ENCODE measurements around the gene COL10A1. TPM values are rescaled to one million over a fixed set of nuclear protein-coding genes. Genes with fewer than 3 reads are reported as not detected.

The COL10A1 gene
- under 1 TPM in 1 of 3 donors, not detected in 2; 0.29 TPM for total RNA-seq

- TF ChIP-seq POLR2AphosphoS5 (IDR thresholded peaks at IDR 0.05) (no peak), CTCF (IDR thresholded peaks at IDR 0.05) (no peak), POLR2A (IDR thresholded peaks at IDR 0.05) (no peak)
Measured at GRCh38 chr6:116126032-116126431, at the start of gene COL10A1. Gene COL10A1 (minus strand): TSS chr6:116126132. CDS start chr6:116125492, 640 bp downstream.

GRCh38 chr6:116175344-116175743, 49.4 kb upstream of the COL10A1 start:
- DNase-seq (ENCODE audit: low spot score in 2 of 2), result no peak
- intact Hi-C loops (cut with DNase I; ENCODE audit: low total_unique reads), result no loop called here
- Histone ChIP-seq H3K27me3 (no peaks in the 10 kb centered on the region), H3K36me3 (no peaks in the 10 kb centered on the region), H3K4me1 (no peaks in the 10 kb centered on the region), H3K4me3 (no peak overlapping the region), H3K9me3 (peaks cover 4 to 19% of the 10 kb centered on the region in 2 donors), H3K27ac (no peak overlapping the region)
- no peak for TF ChIP-seq POLR2A (IDR thresholded peaks at IDR 0.05)
- no peak for TF ChIP-seq CTCF (IDR thresholded peaks at IDR 0.05)
- TF ChIP-seq POLR2AphosphoS5 (IDR thresholded peaks at IDR 0.05), result no peak

More at GRCh38 chr6:116126032-116126431, at the start of gene COL10A1:
- DNase-seq (ENCODE audit: low spot score in 2 of 2), result no peak
- intact Hi-C loops (cut with DNase I; ENCODE audit: low total_unique reads), result no loop called here
- Histone ChIP-seq H3K27ac (no peak within 1 kb of the TSS), H3K36me3 (no peaks in the 10 kb centered on the region), H3K4me1 (no peaks in the 10 kb centered on the region), H3K9me3 (no peaks in the 10 kb centered on the region), H3K4me3 (no peak within 1 kb of the TSS), H3K27me3 (no peaks in the 10 kb centered on the region)

- no peaks in the 10 kb centered on the region for H3K4me1 ChIP-seq
- no peaks in the 10 kb centered on the region for H3K27me3 ChIP-seq
- H3K36me3 ChIP-seq, result no peaks in the 10 kb centered on the region
- H3K27ac ChIP-seq, result no peak overlapping the region
- intact Hi-C loops (cut with DNase I; ENCODE audit: low total_unique reads), result no loop called here
- no peak for DNase-seq (ENCODE audit: low spot score in 2 of 2)
- no peak for TF ChIP-seq CTCF (IDR thresholded peaks at IDR 0.05)
- no peak for TF ChIP-seq POLR2AphosphoS5 (IDR thresholded peaks at IDR 0.05)
- TF ChIP-seq POLR2A (IDR thresholded peaks at IDR 0.05), result no peak
- peaks cover 4 to 19% of the 10 kb centered on the region in 2 donors for H3K9me3 ChIP-seq
- no peak overlapping the region for H3K4me3 ChIP-seq
Measured at GRCh38 chr6:116173928-116174327, 48.0 kb upstream of the COL10A1 start.

GRCh38 chr6:116170358-116171057, 44.6 kb upstream of the COL10A1 start:
- DNase-seq (ENCODE audit: low spot score in 2 of 2), result no peak
- Histone ChIP-seq H3K4me3 (no peak overlapping the region), H3K36me3 (peaks cover 5% of the 10 kb centered on the region), H3K9me3 (peaks cover 4 to 21% of the 10 kb centered on the region in 2 donors), H3K27me3 (no peaks in the 10 kb centered on the region), H3K27ac (no peak overlapping the region), H3K4me1 (no peaks in the 10 kb centered on the region)
- no peak for TF ChIP-seq CTCF (IDR thresholded peaks at IDR 0.05)
- TF ChIP-seq POLR2A (IDR thresholded peaks at IDR 0.05), result no peak
- no peak for TF ChIP-seq POLR2AphosphoS5 (IDR thresholded peaks at IDR 0.05)
- intact Hi-C loops (cut with DNase I; ENCODE audit: low total_unique reads), result no loop called here

- Histone ChIP-seq H3K4me3 (no peak overlapping the region), H3K9me3 (peaks cover 4 to 14% of the 10 kb centered on the region in 2 donors), H3K36me3 (peaks cover 5% of the 10 kb centered on the region), H3K4me1 (no peaks in the 10 kb centered on the region), H3K27ac (no peak overlapping the region), H3K27me3 (no peaks in the 10 kb centered on the region)
- intact Hi-C loops (cut with DNase I; ENCODE audit: low total_unique reads), result no loop called here
- TF ChIP-seq POLR2A (IDR thresholded peaks at IDR 0.05) (no peak), CTCF (IDR thresholded peaks at IDR 0.05) (no peak), POLR2AphosphoS5 (IDR thresholded peaks at IDR 0.05) (no peak)
- DNase-seq (ENCODE audit: low spot score in 2 of 2), result no peak
Measured at GRCh38 chr6:116169880-116170279, 43.9 kb upstream of the COL10A1 start.

Data from breast epithelium (tissue), 4 donors.